ENCODE data around the gene EGR1. TPM values are rescaled to one million over a fixed set of nuclear protein-coding genes. Genes with fewer than 3 reads are reported as not detected.
"Not testable (repeated sequence)": the region's sequence is repeated elsewhere in the genome, so short reads cannot be mapped to it uniquely, and the experiment has no call there.

EGR1 gene
- total RNA-seq, 4 donors from 2014 or later = 130 to 445 (median 257) TPM

GRCh38 chr5:138507485-138507884 is 42.2 kb downstream of the EGR1 start:
- Histone ChIP-seq H3K4me1 (peaks cover 46% of the 10 kb centered on the region), H3K27ac (peak overlapping the region; percentile 27), H3K36me3 (peaks cover 41% of the 10 kb centered on the region)
- DNase-seq (ENCODE audit: low spot score in 2 of 2) = peak in 1 of 2 donors; percentile 84
- H3K4me3 ChIP-seq, H3K9me3 ChIP-seq, H3K27me3 ChIP-seq: not testable (repeated sequence)
- 64% methylated on average over 8 of the region's 8 CpGs for WGBS
- TF ChIP-seq POLR2AphosphoS5 (IDR thresholded peaks at IDR 0.05) = peak in 1 of 3 donors; percentile 33

- TF ChIP-seq POLR2AphosphoS5 (IDR thresholded peaks at IDR 0.05) (no peak), EP300 (IDR thresholded peaks at IDR 0.05) (no peak), POLR2A (IDR thresholded peaks at IDR 0.05) (no peak), CTCF (IDR thresholded peaks at IDR 0.05) (no peak)
- no peaks in the 10 kb centered on the region for H3K27me3 ChIP-seq
- no peaks in the 10 kb centered on the region for H3K9me3 ChIP-seq
- peaks cover 36% of the 10 kb centered on the region for H3K4me1 ChIP-seq
- peaks cover 52% of the 10 kb centered on the region for H3K36me3 ChIP-seq
- H3K4me3 ChIP-seq = no peak overlapping the region
- WGBS = 59% methylated on average over 3 of the region's 3 CpGs
- peak overlapping the region; percentile 40 for H3K27ac ChIP-seq
- no peak for DNase-seq (ENCODE audit: low spot score in 2 of 2)
Observed at GRCh38 chr5:138508958-138509357, 43.7 kb downstream of the EGR1 start.

DNA sequence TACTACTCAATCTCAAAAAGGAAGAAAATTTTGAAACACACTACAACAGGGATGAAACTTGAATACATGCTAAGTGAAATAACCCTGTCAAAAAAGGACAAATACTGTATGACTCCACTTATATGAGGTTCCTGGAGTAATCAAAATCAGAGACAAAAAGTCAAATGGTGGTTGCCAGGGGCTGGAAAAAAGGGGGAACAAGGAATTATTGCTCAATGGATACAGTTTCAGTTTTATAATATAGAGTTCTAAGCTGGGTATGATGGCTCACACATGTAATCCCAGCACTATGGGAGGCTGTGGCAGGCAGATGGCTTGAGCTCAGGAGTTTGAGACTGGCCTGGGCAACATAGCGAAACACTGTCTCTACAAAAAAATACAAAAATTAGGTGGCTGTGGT is 48.7 kb downstream of the EGR1 start:
- no peak overlapping the region for H3K27ac ChIP-seq
- H3K36me3 ChIP-seq = peaks cover 82% of the 10 kb centered on the region
- TF ChIP-seq POLR2AphosphoS5 (IDR thresholded peaks at IDR 0.05) = no peak
- no peak for TF ChIP-seq CTCF (IDR thresholded peaks at IDR 0.05)
- TF ChIP-seq POLR2A (IDR thresholded peaks at IDR 0.05) = no peak
- TF ChIP-seq EP300 (IDR thresholded peaks at IDR 0.05) = no peak
- WGBS = 100% methylated on average over 1 of the region's 1 CpG
- no peaks in the 10 kb centered on the region for H3K9me3 ChIP-seq
- peaks cover 3% of the 10 kb centered on the region for H3K4me1 ChIP-seq
- H3K4me3 ChIP-seq = no peak overlapping the region
- no peaks in the 10 kb centered on the region for H3K27me3 ChIP-seq
- no peak for DNase-seq (ENCODE audit: low spot score in 2 of 2)

DNA sequence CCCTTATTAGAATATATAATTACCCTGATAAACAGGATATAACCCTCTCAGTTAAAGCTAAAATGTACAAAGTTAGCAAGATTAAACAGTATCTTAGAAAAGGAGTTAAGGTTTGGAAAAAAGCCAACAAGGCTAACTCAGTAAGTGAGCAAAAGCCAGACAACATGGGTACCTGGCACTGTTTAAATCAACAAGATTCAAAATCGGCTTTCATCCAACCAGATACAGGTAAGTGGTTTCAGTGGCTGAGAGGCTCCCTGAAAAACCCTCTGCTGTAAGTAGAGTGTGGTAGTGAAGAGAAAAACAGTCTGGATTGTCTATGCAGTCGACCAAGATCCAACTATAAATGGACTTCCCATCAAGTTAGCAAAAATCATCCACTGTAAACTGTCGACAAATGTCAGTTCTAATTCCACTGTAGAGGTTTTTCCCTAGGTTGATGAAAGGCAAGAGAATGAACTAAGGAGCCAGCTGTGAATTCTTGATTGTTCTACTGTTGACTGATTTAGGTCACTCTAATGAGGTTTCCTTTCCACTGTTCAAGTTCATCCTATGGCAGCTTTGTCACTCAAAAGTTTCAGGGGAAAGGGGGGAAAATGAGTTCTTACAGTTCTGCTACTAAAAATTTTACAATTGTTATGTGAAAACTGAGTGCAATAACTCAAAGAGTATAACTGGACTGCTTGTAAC is 50.4 kb downstream of the EGR1 start:
- Histone ChIP-seq H3K4me3 (no peak overlapping the region), H3K36me3 (peaks cover 68% of the 10 kb centered on the region), H3K4me1 (peaks cover 5% of the 10 kb centered on the region), H3K9me3 (no peaks in the 10 kb centered on the region), H3K27me3 (no peaks in the 10 kb centered on the region), H3K27ac (no peak overlapping the region)
- no peak for DNase-seq (ENCODE audit: low spot score in 2 of 2)
- 79% methylated on average over 3 of the region's 3 CpGs for WGBS
- TF ChIP-seq POLR2A (IDR thresholded peaks at IDR 0.05) (no peak), POLR2AphosphoS5 (IDR thresholded peaks at IDR 0.05) (no peak), CTCF (IDR thresholded peaks at IDR 0.05) (no peak), EP300 (IDR thresholded peaks at IDR 0.05) (no peak)

GRCh38 chr5:138517437-138517836 is 52.2 kb downstream of the EGR1 start:
- Histone ChIP-seq H3K4me3 (no peak overlapping the region), H3K27ac (no peak overlapping the region), H3K4me1 (peaks cover 5% of the 10 kb centered on the region), H3K27me3 (no peaks in the 10 kb centered on the region), H3K36me3 (peaks cover 57% of the 10 kb centered on the region), H3K9me3 (no peaks in the 10 kb centered on the region)
- WGBS = 95% methylated on average over 4 of the region's 4 CpGs
- no peak for DNase-seq (ENCODE audit: low spot score in 2 of 2)
- TF ChIP-seq EP300 (IDR thresholded peaks at IDR 0.05) (no peak), POLR2A (IDR thresholded peaks at IDR 0.05) (no peak), POLR2AphosphoS5 (IDR thresholded peaks at IDR 0.05) (no peak), CTCF (IDR thresholded peaks at IDR 0.05) (no peak)

Other genes starting within 250 kb of the EGR1 start
- gene GFRA3, start 190.9 kb upstream of the EGR1 start, total RNA-seq = 1 to 10 TPM in 2 of 4 donors, under 1 TPM in 1, not detected in 1; 0.85 to 2.0 (median 1.1) TPM
- gene CDC25C, start 133.7 kb upstream of the EGR1 start, total RNA-seq = 1 to 10 TPM in 3 of 4 donors, under 1 TPM in 1; 0.38 to 1.6 (median 1.3) TPM
- gene FAM53C, start 127.2 kb upstream of the EGR1 start, total RNA-seq = 10 to 100 TPM; 18.1 to 31.1 (median 22.4) TPM
- gene KDM3B, start 112.8 kb upstream of the EGR1 start, total RNA-seq = 100 to 1,000 TPM in 1 of 4 donors, 10 to 100 TPM in 3; 49.1 to 112 (median 65.1) TPM
- gene REEP2, start 26.4 kb upstream of the EGR1 start, total RNA-seq = 1 to 10 TPM; 1.5 to 2.6 (median 1.8) TPM
- 10 to 100 TPM; 71.2 to 99.9 (median 87.7) TPM for gene ETF1, start 77.8 kb downstream of the EGR1 start, total RNA-seq
- 100 to 1,000 TPM; 204 to 252 (median 247) TPM for gene HSPA9, start 109.9 kb downstream of the EGR1 start, total RNA-seq

All from suprapubic skin (tissue), 4 donors.